Activated CD8-positive, alpha-beta memory T cell treated with anti-CD3 and anti-CD28 coated beads for 36 hours (primary cell): Measurements from ENCODE around the gene KLHDC7B. TPM values are rescaled to one million over a fixed set of nuclear protein-coding genes. Genes with fewer than 3 reads are reported as not detected.

ENCODE experiments used
- CTCF ChIA-PET: fragments of 350-600 bp; sonication (Branson Sonifier 250); formaldehyde crosslinking; loops from one replicate; lab custom pipeline; 2021; ENCODE audit warnings: antibody characterized with exemption; lab: Charles Lee
- POLR2A ChIA-PET: fragments of 350-600 bp; sonication (Branson Sonifier 250); formaldehyde crosslinking; loops from one replicate; lab custom pipeline; 2021; ENCODE audit warnings: antibody characterized with exemption; lab: Charles Lee
- total RNA-seq, 2 experiments: library from RNA; stranded (reverse); gene quantifications; one replicate each; pipeline ENCODE4 v1.2.3, GENCODE V29; 2021

Gene KLHDC7B
- total RNA-seq, 2 experiments from 2014 or later: 5.9 to 6.1 TPM

GRCh38 chr22:50550395-50550794 is 4.7 kb downstream of the KLHDC7B start:
- POLR2A ChIA-PET: interaction anchor here (0.6 to 1.1 kb wide), 3 partner anchors 25 to 129 kb away, joined by 3 to 4 read pairs (median 3); partner anchors contain the start of gene SCO2
- CTCF ChIA-PET: interaction anchor here (0.6 to 5.3 kb wide), 7 partner anchors 10 to 306 kb away, joined by 3 to 38 read pairs (median 3); partner anchors contain the start of genes SCO2 and SYCE3

GRCh38 chr22:50551160-50551752 is 5.6 kb downstream of the KLHDC7B start:
- CTCF ChIA-PET: interaction anchor here (0.6 to 5.3 kb wide), 7 partner anchors 11 to 307 kb away, joined by 3 to 38 read pairs (median 3); partner anchors contain the start of genes SCO2 and SYCE3
- POLR2A ChIA-PET: no interaction called here

GRCh38 chr22:50553310-50553709 is 7.6 kb downstream of the KLHDC7B start:
- POLR2A ChIA-PET: no interaction called here
- CTCF ChIA-PET: interaction anchor here (0.6 to 1.0 kb wide), 2 partner anchors 9 to 63 kb away, joined by 3 to 4 read pairs; partner anchors contain the start of gene SYCE3

- CTCF ChIA-PET: no interaction called here
- POLR2A ChIA-PET: interaction anchor here (0.6 to 1.0 kb wide), 2 partner anchors 10 to 31 kb away, joined by 3 read pairs; no protein-coding TSS in a partner anchor
Measured at GRCh38 chr22:50556703-50557102, 11.0 kb downstream of the KLHDC7B start.

GRCh38 chr22:50560034-50560433 is 14.3 kb downstream of the KLHDC7B start:
- CTCF ChIA-PET: interaction anchor here (1.5 to 2.7 kb wide), 2 partner anchors 12 to 35 kb away, joined by 6 to 11 read pairs; partner anchors contain the start of gene SCO2
- POLR2A ChIA-PET: interaction anchor here (0.6 kb wide), 1 partner anchor 15 kb away, joined by 12 read pairs; the partner anchor contains the start of gene KLHDC7B

- POLR2A ChIA-PET: no interaction called here
- CTCF ChIA-PET: interaction anchor here (1.5 to 2.7 kb wide), 2 partner anchors 8 to 14 kb away, joined by 3 to 11 read pairs; no protein-coding TSS in a partner anchor
Measured at GRCh38 chr22:50561401-50562358, 16.0 kb downstream of the KLHDC7B start.

GRCh38 chr22:50562523-50563412 is 17.1 kb downstream of the KLHDC7B start, which contains the start of gene SYCE3:
TSS of gene SYCE3 (minus strand) at chr22:50562919. CDS start at chr22:50556405, 6,514 bp downstream.
- CTCF ChIA-PET: interaction anchor here (0.6 to 3.3 kb wide), 24 partner anchors 8 to 107 kb away, joined by 3 to 38 read pairs (median 5); partner anchors contain the start of genes CHKB, KLHDC7B, LMF2 and NCAPH2
- POLR2A ChIA-PET: interaction anchor here (0.9 to 1.9 kb wide), 9 partner anchors 14 to 65 kb away, joined by 3 to 22 read pairs (median 3); partner anchors contain the start of genes ARSA, KLHDC7B, LMF2 and SCO2

GRCh38 chr22:50563413-50564160 is 17.9 kb downstream of the KLHDC7B start:
- CTCF ChIA-PET: interaction anchor here (0.6 to 3.3 kb wide), 24 partner anchors 9 to 64 kb away, joined by 3 to 38 read pairs (median 6); partner anchors contain the start of genes CHKB, KLHDC7B, LMF2 and NCAPH2
- POLR2A ChIA-PET: interaction anchor here (0.5 to 1.9 kb wide), 11 partner anchors 13 to 65 kb away, joined by 3 to 22 read pairs (median 3); partner anchors contain the start of genes ARSA, KLHDC7B, LMF2 and SCO2

GRCh38 chr22:50564289-50564688 is 18.6 kb downstream of the KLHDC7B start:
- ChIA-PET POLR2A (interaction anchor here (0.8 to 1.2 kb wide), 2 partner anchors 16 to 38 kb away, joined by 3 to 4 read pairs; no protein-coding TSS in a partner anchor), CTCF (interaction anchor here (1.0 to 3.3 kb wide), 7 partner anchors 11 to 57 kb away, joined by 3 to 38 read pairs (median 7); partner anchors contain the start of genes CHKB and SCO2)

- ChIA-PET CTCF (no interaction called here), POLR2A (no interaction called here)
Measured at GRCh38 chr22:50567721-50568252, 22.1 kb downstream of the KLHDC7B start.

- POLR2A ChIA-PET: no interaction called here
- CTCF ChIA-PET: no interaction called here
Measured at GRCh38 chr22:50568626-50569025, 22.9 kb downstream of the KLHDC7B start.

- ChIA-PET POLR2A (no interaction called here), CTCF (no interaction called here)
Measured at GRCh38 chr22:50569041-50569459, 23.4 kb downstream of the KLHDC7B start.

GRCh38 chr22:50569896-50570535 is 24.3 kb downstream of the KLHDC7B start:
- POLR2A ChIA-PET: interaction anchor here (1.0 kb wide), 1 partner anchor 30 kb away, joined by 3 read pairs; no protein-coding TSS in a partner anchor
- CTCF ChIA-PET: interaction anchor here (0.9 to 1.2 kb wide), 2 partner anchors 9 to 44 kb away, joined by 3 read pairs; partner anchors contain the start of gene SCO2

GRCh38 chr22:50570861-50571260 is 25.2 kb downstream of the KLHDC7B start:
- ChIA-PET CTCF (no interaction called here), POLR2A (interaction anchor here (0.7 kb wide), 1 partner anchor 46 kb away, joined by 3 read pairs; the partner anchor contains the start of gene SCO2)

GRCh38 chr22:50571264-50572175 is 25.8 kb downstream of the KLHDC7B start:
- POLR2A ChIA-PET: interaction anchor here (0.7 kb wide), 1 partner anchor 46 kb away, joined by 3 read pairs; the partner anchor contains the start of gene SCO2
- CTCF ChIA-PET: no interaction called here
